ENCODE measurements around the gene KDM1A. TPM values are rescaled to one million over a fixed set of nuclear protein-coding genes. Genes with fewer than 3 reads are reported as not detected.

KDM1A gene
- total RNA-seq, 3 donors from 2014 or later, result 41.6 to 73.2 (median 68.5) TPM

DNA sequence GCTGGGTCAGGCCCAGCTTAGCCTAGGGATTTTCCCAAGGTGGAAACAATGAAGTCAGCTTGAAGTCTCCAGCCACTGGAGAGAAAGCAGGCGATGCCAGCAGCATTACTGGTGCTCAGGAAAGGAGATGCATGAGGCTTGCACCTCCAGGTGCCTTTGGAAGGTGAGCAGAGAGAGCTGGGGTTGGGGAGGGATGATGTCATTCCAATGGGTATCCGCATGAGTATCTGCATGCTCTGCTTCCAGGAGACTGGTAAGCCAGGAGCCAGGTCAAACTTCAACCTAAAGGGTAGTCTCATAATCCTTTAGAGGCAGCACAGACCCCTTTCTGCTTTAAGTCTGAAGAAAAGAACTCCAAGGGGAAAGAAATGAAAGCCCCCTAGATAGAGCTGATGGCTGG, 68.8 kb downstream of the KDM1A start:
- TF ChIP-seq POLR2A (IDR thresholded peaks at IDR 0.05), result no peak
- TF ChIP-seq, protein P1, sequence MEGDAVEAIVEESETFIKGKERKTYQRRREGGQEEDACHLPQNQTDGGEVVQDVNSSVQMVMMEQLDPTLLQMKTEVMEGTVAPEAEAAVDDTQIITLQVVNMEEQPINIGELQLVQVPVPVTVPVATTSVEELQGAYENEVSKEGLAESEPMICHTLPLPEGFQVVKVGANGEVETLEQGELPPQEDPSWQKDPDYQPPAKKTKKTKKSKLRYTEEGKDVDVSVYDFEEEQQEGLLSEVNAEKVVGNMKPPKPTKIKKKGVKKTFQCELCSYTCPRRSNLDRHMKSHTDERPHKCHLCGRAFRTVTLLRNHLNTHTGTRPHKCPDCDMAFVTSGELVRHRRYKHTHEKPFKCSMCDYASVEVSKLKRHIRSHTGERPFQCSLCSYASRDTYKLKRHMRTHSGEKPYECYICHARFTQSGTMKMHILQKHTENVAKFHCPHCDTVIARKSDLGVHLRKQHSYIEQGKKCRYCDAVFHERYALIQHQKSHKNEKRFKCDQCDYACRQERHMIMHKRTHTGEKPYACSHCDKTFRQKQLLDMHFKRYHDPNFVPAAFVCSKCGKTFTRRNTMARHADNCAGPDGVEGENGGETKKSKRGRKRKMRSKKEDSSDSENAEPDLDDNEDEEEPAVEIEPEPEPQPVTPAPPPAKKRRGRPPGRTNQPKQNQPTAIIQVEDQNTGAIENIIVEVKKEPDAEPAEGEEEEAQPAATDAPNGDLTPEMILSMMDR (IDR thresholded peaks at IDR 0.05), result no peak
- no peak for TF ChIP-seq POLR2AphosphoS5 (IDR thresholded peaks at IDR 0.05)
- DNase-seq (ENCODE audit: low spot score in 2 of 2), result no peak
- no peak overlapping the region for H3K27ac ChIP-seq
- intact Hi-C loops (cut with DNase I; ENCODE audit: low total_unique reads), result no loop called here
- no peak overlapping the region for H3K4me3 ChIP-seq
- no peaks in the 10 kb centered on the region for H3K27me3 ChIP-seq
- no peaks in the 10 kb centered on the region for H3K9me3 ChIP-seq
- peaks cover 0 to 6% of the 10 kb centered on the region in 2 donors for H3K4me1 ChIP-seq
- H3K36me3 ChIP-seq, result peaks cover 9% of the 10 kb centered on the region

DNA sequence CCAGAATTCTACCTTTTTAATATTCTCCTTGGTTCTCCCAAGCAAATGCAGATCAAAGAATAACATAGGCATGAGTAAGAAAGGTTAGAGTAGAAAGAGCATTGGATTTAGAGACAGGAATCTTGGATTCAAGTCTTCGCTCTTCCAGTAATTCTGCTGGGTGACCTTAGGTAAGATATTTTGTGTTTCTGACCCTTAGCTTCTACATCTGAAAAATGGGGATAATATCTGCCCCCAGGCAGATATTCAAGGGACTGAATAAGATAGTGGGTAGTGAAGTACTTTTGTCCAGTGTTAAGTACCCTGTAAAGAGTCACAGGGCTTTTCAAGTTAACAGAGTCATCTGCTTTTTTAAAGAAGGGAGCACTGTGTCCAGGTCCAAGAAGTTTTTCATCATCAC, 70.8 kb downstream of the KDM1A start:
- no peaks in the 10 kb centered on the region for H3K27me3 ChIP-seq
- no peak overlapping the region for H3K27ac ChIP-seq
- H3K36me3 ChIP-seq, result peaks cover 9% of the 10 kb centered on the region
- TF ChIP-seq POLR2A (IDR thresholded peaks at IDR 0.05) (no peak), POLR2AphosphoS5 (IDR thresholded peaks at IDR 0.05) (no peak)
- TF ChIP-seq, protein P1 (IDR thresholded peaks at IDR 0.05), result no peak
- DNase-seq (ENCODE audit: low spot score in 2 of 2), result no peak
- H3K4me3 ChIP-seq, result no peak overlapping the region
- no peaks in the 10 kb centered on the region for H3K4me1 ChIP-seq
- intact Hi-C loops (cut with DNase I; ENCODE audit: low total_unique reads), result no loop called here
- H3K9me3 ChIP-seq, result no peaks in the 10 kb centered on the region

DNA sequence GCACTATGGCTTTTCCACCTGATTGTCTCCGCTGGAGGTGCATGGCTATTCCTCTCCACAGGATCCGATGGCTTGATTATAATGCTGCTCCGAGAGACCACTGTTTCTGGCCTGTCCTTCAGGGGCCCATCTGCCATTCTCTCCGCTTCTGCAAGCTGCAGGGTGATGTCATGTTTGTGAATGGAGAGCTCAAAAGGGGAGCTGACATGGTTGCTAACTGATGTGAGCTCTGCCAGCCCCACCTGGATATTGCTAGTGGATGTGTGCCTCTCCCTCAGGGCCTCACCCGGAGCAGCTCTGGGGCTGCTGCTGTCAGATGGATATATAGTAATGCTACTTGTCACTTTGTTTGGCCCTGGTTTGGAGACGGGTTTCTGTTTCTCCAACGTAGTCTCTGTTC, 72.3 kb downstream of the KDM1A start:
- Histone ChIP-seq H3K27ac (no peak overlapping the region), H3K4me3 (no peak overlapping the region), H3K4me1 (no peaks in the 10 kb centered on the region), H3K36me3 (peaks cover 9% of the 10 kb centered on the region), H3K9me3 (no peaks in the 10 kb centered on the region), H3K27me3 (no peaks in the 10 kb centered on the region)
- intact Hi-C loops (cut with DNase I; ENCODE audit: low total_unique reads), result no loop called here
- TF ChIP-seq POLR2A (IDR thresholded peaks at IDR 0.05) (no peak), POLR2AphosphoS5 (IDR thresholded peaks at IDR 0.05) (no peak)
- TF ChIP-seq, protein P1 (IDR thresholded peaks at IDR 0.05), result no peak
- DNase-seq (ENCODE audit: low spot score in 2 of 2), result no peak

DNA sequence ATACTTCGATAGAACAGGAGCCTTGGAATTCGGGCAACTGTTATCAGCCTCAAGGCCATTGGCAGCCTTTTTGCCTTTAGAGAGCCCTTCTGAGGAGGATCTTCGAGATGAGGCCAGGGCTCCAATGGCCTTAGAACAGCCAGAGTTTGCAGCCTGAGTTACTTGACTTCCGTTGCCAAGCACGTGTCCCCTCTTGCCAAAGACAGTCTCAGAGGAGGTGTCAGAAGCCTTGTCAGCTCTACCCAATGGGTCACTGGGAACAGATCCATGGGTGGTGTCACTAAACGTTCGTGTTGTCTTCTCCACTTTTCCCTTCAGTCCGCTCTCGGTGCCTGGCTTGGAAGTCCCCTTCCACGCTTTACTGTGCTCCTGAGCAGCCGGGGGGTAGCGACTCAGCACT, 73.2 kb downstream of the KDM1A start:
- DNase-seq (ENCODE audit: low spot score in 2 of 2), result no peak
- Histone ChIP-seq H3K36me3 (peaks cover 9% of the 10 kb centered on the region), H3K4me1 (no peaks in the 10 kb centered on the region), H3K4me3 (no peak overlapping the region), H3K27ac (no peak overlapping the region), H3K9me3 (no peaks in the 10 kb centered on the region), H3K27me3 (no peaks in the 10 kb centered on the region)
- TF ChIP-seq, protein P1 (IDR thresholded peaks at IDR 0.05), result no peak
- TF ChIP-seq POLR2AphosphoS5 (IDR thresholded peaks at IDR 0.05), result no peak
- TF ChIP-seq POLR2A (IDR thresholded peaks at IDR 0.05), result no peak
- intact Hi-C loops (cut with DNase I; ENCODE audit: low total_unique reads), result no loop called here

DNA sequence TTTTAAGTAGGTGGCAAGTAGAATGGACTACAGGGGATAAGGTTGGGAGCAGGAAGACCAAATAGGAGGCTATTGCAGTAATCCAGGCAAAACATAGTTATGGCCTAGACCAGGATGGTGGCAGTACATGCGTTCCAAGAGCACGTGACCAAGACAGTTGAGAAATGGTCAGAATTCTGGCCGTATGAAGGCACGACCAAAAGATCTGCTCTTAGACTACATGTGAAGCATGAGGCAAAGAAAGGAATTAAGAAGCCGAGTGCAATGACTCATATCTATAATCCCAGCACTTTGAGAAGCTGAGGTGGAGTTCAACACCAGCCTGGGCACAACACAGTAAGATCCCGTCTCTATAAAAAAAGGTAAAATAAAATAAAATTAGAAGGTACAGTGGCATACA, 78.0 kb downstream of the KDM1A start:
- intact Hi-C loops (cut with DNase I; ENCODE audit: low total_unique reads), result loop anchor here (5.0 kb wide), 1 partner anchor 85 kb away; no protein-coding TSS in a partner anchor
- TF ChIP-seq POLR2A (IDR thresholded peaks at IDR 0.05) (no peak), POLR2AphosphoS5 (IDR thresholded peaks at IDR 0.05) (no peak)
- TF ChIP-seq, protein P1 (IDR thresholded peaks at IDR 0.05), result no peak

More for the DNA sequence above, 78.0 kb downstream of the KDM1A start:
- Histone ChIP-seq H3K4me3 (no peak overlapping the region), H3K36me3 (no peaks in the 10 kb centered on the region), H3K9me3 (no peaks in the 10 kb centered on the region), H3K27me3 (no peaks in the 10 kb centered on the region), H3K4me1 (peaks cover 3 to 5% of the 10 kb centered on the region in 2 donors), H3K27ac (no peak overlapping the region)
- no peak for DNase-seq (ENCODE audit: low spot score in 2 of 2)
